ENCODE data around the gene ZDHHC1.
A peak's percentile ranks its signal among the peaks of the same experiment; 100 is the strongest.

The ZDHHC1 gene

DNA sequence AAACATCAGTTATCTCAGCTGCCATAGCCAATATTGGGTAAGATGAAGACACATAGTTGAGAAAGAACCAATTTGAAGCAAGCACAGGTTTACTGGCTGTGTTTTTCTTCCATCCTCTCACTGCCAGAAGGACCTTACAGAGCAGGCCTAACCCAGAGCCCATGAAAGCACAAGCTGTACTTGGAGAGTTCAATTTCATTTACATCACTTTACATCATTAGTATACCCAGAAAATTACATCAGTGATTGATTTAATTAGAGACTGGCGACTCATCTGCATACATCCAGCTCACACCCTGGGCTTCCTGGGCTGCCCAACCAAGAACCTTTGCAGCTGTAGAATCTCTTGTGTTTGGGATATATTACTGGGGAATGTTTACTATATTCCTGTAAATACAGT is 66.0 kb downstream of the ZDHHC1 start:
- no peak for DNase-seq

DNA sequence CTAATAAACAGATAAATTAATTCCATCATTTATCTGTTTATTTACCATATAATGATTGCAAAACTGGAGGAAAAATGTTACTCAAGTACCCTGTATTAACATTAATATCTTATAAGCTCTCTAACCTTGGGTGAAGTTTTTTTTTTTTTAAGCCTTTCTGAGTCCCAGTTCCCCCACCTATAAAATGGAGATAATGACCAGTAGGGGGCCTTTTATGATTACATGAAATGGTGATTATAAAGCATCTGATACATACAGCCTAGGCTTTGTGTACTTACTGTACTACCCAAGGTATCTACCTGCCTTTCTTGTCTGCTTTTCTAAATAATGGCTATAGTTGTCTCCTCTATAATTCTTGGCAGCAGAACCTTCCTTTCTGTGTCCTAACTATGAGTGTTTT is 67.1 kb downstream of the ZDHHC1 start:
- peak; percentile 37 to 42 for DNase-seq

DNA sequence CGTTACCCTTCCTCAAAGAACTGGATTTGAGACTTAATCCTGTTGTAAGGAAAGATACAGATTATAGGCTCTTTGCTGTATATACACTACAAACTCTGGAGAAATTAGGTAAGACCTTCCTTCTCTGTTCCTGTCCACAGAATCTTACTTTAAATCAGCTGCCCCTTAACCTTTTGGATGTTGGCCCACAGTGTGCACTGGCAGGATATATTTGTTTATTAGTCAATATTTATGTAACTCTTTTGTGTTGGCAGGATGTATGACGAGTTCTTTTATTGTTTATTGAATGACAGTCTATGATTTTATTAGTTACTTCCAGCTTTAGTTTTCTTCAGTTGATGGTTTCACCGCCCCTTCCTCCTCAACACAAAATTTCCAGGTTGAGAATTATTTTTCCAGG is 69.9 kb downstream of the ZDHHC1 start:
- DNase-seq = no peak

DNA sequence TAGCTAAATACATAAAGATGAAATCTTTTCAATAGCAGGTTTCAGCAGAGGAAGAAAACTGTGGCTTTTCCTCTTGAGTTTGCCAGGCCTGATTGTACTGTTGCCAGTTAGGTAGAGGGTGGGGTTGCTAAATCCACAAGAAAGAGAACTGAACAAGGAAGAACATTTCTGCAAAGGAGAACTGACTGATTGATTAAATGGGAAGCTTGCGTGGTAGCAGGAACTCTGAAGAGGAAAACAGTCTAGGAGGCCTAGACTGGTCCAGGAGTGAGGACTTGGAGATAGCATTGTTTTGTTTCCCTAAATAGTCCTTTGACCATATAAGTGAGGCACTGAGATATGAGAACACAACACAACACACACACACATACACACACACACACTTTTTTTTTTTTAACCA is 70.9 kb downstream of the ZDHHC1 start:
- DNase-seq = no peak

Measured in SHP77 (cell line).